ENCODE results near the gene TNRC6C.

Gene TNRC6C

GRCh38 chr17:78089576-78090281 lies 131.2 kb downstream of the TNRC6C start:
- no peaks in the 10 kb centered on the region for H3K9me2 ChIP-seq (replicated peaks; ENCODE audit: insufficient read depth, low read length)
- no peaks in the 10 kb centered on the region for H3K9me3 ChIP-seq (ENCODE audit: insufficient read depth, low read length)
- no peaks in the 10 kb centered on the region for H3F3A ChIP-seq (ENCODE audit: insufficient read depth)
- H3K27me3 ChIP-seq (ENCODE audit: low read length) = no peaks in the 10 kb centered on the region
- H3K4me2 ChIP-seq (ENCODE audit: low read depth, low read length, poor library complexity, severe bottlenecking) = no peak overlapping the region
- no peak overlapping the region for H3K27ac ChIP-seq (ENCODE audit: low read depth, low read length)
- no peak overlapping the region for H2AFZ ChIP-seq (ENCODE audit: low read depth, low read length, severe bottlenecking)
- no peak overlapping the region for H3K9ac ChIP-seq (ENCODE audit: low read length)
- H3K79me2 ChIP-seq (ENCODE audit: insufficient read depth, low read length) = no peaks in the 10 kb centered on the region
- no peaks in the 10 kb centered on the region for H3K36me3 ChIP-seq (ENCODE audit: low read length)
- H3K4me3 ChIP-seq (ENCODE audit: insufficient read depth, low read length, poor library complexity, severe bottlenecking) = no peak overlapping the region
- no peak for TF ChIP-seq CTCF (IDR thresholded peaks at IDR 0.05; ENCODE audit: insufficient read depth, low read length, poor library complexity, severe bottlenecking)
- no peak for TF ChIP-seq EZH2phosphoT487 (conservative IDR thresholded peaks at IDR 0.05; ENCODE audit: low read length)
- H4K20me1 ChIP-seq (ENCODE audit: low read depth, low read length) = no peaks in the 10 kb centered on the region

GRCh38 chr17:78092794-78093324 lies 134.4 kb downstream of the TNRC6C start:
- TF ChIP-seq EZH2phosphoT487 (conservative IDR thresholded peaks at IDR 0.05; ENCODE audit: low read length) (no peak), CTCF (IDR thresholded peaks at IDR 0.05; ENCODE audit: insufficient read depth, low read length, poor library complexity, severe bottlenecking) (no peak)
- H3K27ac ChIP-seq (ENCODE audit: low read depth, low read length) = no peak overlapping the region
- H3K9ac ChIP-seq (ENCODE audit: low read length) = no peak overlapping the region
- H3F3A ChIP-seq (ENCODE audit: insufficient read depth) = no peaks in the 10 kb centered on the region
- H3K4me3 ChIP-seq (ENCODE audit: insufficient read depth, low read length, poor library complexity, severe bottlenecking) = no peak overlapping the region
- no peaks in the 10 kb centered on the region for H3K9me3 ChIP-seq (ENCODE audit: insufficient read depth, low read length)
- no peak overlapping the region for H3K4me2 ChIP-seq (ENCODE audit: low read depth, low read length, poor library complexity, severe bottlenecking)
- H4K20me1 ChIP-seq (ENCODE audit: low read depth, low read length) = no peaks in the 10 kb centered on the region
- no peaks in the 10 kb centered on the region for H3K79me2 ChIP-seq (ENCODE audit: insufficient read depth, low read length)
- H3K27me3 ChIP-seq (ENCODE audit: low read length) = no peaks in the 10 kb centered on the region
- H3K9me2 ChIP-seq (replicated peaks; ENCODE audit: insufficient read depth, low read length) = no peaks in the 10 kb centered on the region
- no peaks in the 10 kb centered on the region for H3K36me3 ChIP-seq (ENCODE audit: low read length)
- no peak overlapping the region for H2AFZ ChIP-seq (ENCODE audit: low read depth, low read length, severe bottlenecking)

GRCh38 chr17:78095035-78095434 lies 136.5 kb downstream of the TNRC6C start:
- no peaks in the 10 kb centered on the region for H3K27me3 ChIP-seq (ENCODE audit: low read length)
- H3K4me3 ChIP-seq (ENCODE audit: insufficient read depth, low read length, poor library complexity, severe bottlenecking) = no peak overlapping the region
- no peaks in the 10 kb centered on the region for H3K9me3 ChIP-seq (ENCODE audit: insufficient read depth, low read length)
- H3K9ac ChIP-seq (ENCODE audit: low read length) = no peak overlapping the region
- H3K79me2 ChIP-seq (ENCODE audit: insufficient read depth, low read length) = no peaks in the 10 kb centered on the region
- H3F3A ChIP-seq (ENCODE audit: insufficient read depth) = no peaks in the 10 kb centered on the region
- no peaks in the 10 kb centered on the region for H3K36me3 ChIP-seq (ENCODE audit: low read length)
- H3K9me2 ChIP-seq (replicated peaks; ENCODE audit: insufficient read depth, low read length) = no peaks in the 10 kb centered on the region
- no peak overlapping the region for H2AFZ ChIP-seq (ENCODE audit: low read depth, low read length, severe bottlenecking)
- TF ChIP-seq CTCF (IDR thresholded peaks at IDR 0.05; ENCODE audit: insufficient read depth, low read length, poor library complexity, severe bottlenecking) (no peak), EZH2phosphoT487 (conservative IDR thresholded peaks at IDR 0.05; ENCODE audit: low read length) (no peak)
- no peaks in the 10 kb centered on the region for H4K20me1 ChIP-seq (ENCODE audit: low read depth, low read length)
- no peak overlapping the region for H3K27ac ChIP-seq (ENCODE audit: low read depth, low read length)
- no peak overlapping the region for H3K4me2 ChIP-seq (ENCODE audit: low read depth, low read length, poor library complexity, severe bottlenecking)

Data from SU-DHL-6 (cell line).